IMR-90 (cell line): ENCODE data around the gene GIMAP8. TPM values are rescaled to one million over a fixed set of nuclear protein-coding genes. Genes with fewer than 3 reads are reported as not detected.

Source experiments
- ATAC-seq: fragments of 200-7000 bp; cut with Tn5 transposase; 2 replicates; pipeline ENCODE4 v1.9.1; 2020; ENCODE audit warnings: low read depth, mild to moderate bottlenecking, moderate library complexity
- BruUV-seq: library from RNA; stranded (reverse); fragments of 400-500 nt; replicated peaks from 2 replicates; lab custom pipeline; 2021; lab: Mats Ljungman, UMichigan
- CTCF ChIA-PET: fragments of 300-600 bp; formaldehyde crosslinking; extraction: SDS; loops from one replicate; lab custom pipeline; 2021; ENCODE audit warnings: antibody characterized with exemption; lab: Yijun Ruan, JAX
- POLR2A ChIA-PET: fragments of 300-600 bp; sonication (Branson Sonifier 250); formaldehyde crosslinking; loops from one replicate; lab custom pipeline; 2022; ENCODE audit warnings: antibody characterized with exemption; ENCODE audit not compliant: unreplicated experiment; lab: Charles Lee
- DNase-seq: peaks from one replicate; pipeline ENCODE4 v3.0.0; 2013
- H2AFZ ChIP-seq: replicated peaks from 2 replicates; pipeline ENCODE3; 2013; ENCODE audit warnings: low read length, mild to moderate bottlenecking; ENCODE audit not compliant: poor library complexity
- H2AK5ac ChIP-seq: 2 replicates; pipeline ENCODE4 v1.6.1; 2013; ENCODE audit warnings: low read depth, low read length, inconsistent platforms
- H2AK9ac ChIP-seq: replicated peaks from 2 replicates; pipeline ENCODE3; 2013; ENCODE audit warnings: mild to moderate bottlenecking, low read depth, low read length, moderate library complexity; ENCODE audit not compliant: poor library complexity
- H2BK120ac ChIP-seq: 2 replicates; pipeline ENCODE4 v1.6.1; 2013; ENCODE audit warnings: low read depth, low read length, inconsistent platforms
- H2BK15ac ChIP-seq: 3 replicates; pipeline ENCODE4 v1.6.1; 2013; ENCODE audit warnings: low read depth, low read length, inconsistent platforms
- H2BK20ac ChIP-seq: 2 replicates; pipeline ENCODE4 v1.6.1; 2013; ENCODE audit warnings: low read depth, mild to moderate bottlenecking, inconsistent platforms, low read length, moderate library complexity
- H2BK5ac ChIP-seq: 2 replicates; pipeline ENCODE4 v1.6.1; 2013; ENCODE audit warnings: mild to moderate bottlenecking, low read depth, low read length, inconsistent platforms; ENCODE audit not compliant: poor library complexity, severe bottlenecking
- H3K14ac ChIP-seq: replicated peaks from 2 replicates; pipeline ENCODE4 v1.6.1; 2013; ENCODE audit warnings: low read depth, low read length, inconsistent platforms
- H3K18ac ChIP-seq: 2 replicates; pipeline ENCODE4 v1.6.1; 2013; ENCODE audit warnings: low read depth, low read length, control low read depth
- H3K23ac ChIP-seq: 2 replicates; pipeline ENCODE4 v1.6.1; 2013; ENCODE audit warnings: low read depth, low read length, inconsistent platforms
- H3K27ac ChIP-seq: 2 replicates; pipeline ENCODE4 v1.5.1; 2013; ENCODE audit warnings: mild to moderate bottlenecking, control low read depth, low read length; ENCODE audit not compliant: insufficient read depth
- H3K27me3 ChIP-seq: 2 replicates; pipeline ENCODE4 v1.6.1; 2013; ENCODE audit warnings: low read length; ENCODE audit not compliant: control insufficient read depth, insufficient read depth
- H3K36me3 ChIP-seq: 2 replicates; pipeline ENCODE4 v1.6.1; 2013; ENCODE audit warnings: low read length, mixed read lengths; ENCODE audit not compliant: control insufficient read depth, insufficient read depth
- H3K4ac ChIP-seq: 2 replicates; pipeline ENCODE4 v1.6.1; 2013; ENCODE audit warnings: low read depth, low read length, inconsistent platforms
- H3K4me1 ChIP-seq: 2 replicates; pipeline ENCODE4 v1.6.1; 2013; ENCODE audit warnings: low read length, mixed read lengths; ENCODE audit not compliant: control insufficient read depth, insufficient read depth
- H3K4me2 ChIP-seq: 2 replicates; pipeline ENCODE4 v1.6.1; 2013; ENCODE audit warnings: low read depth, mild to moderate bottlenecking, control low read depth, low read length, moderate library complexity
- H3K4me3 ChIP-seq: 2 replicates; pipeline ENCODE4 v1.5.1; 2013; ENCODE audit warnings: low read depth, mild to moderate bottlenecking, control low read depth, low read length, moderate library complexity; ENCODE audit not compliant: insufficient read depth
- H3K56ac ChIP-seq: 2 replicates; pipeline ENCODE4 v1.6.1; 2013; ENCODE audit warnings: low read length, inconsistent platforms; ENCODE audit not compliant: insufficient read depth; ENCODE audit errors: extremely low read depth
- H3K79me1 ChIP-seq, 2 experiments: 2 replicates each; pipeline ENCODE4 v1.6.1; 2013; ENCODE audit warnings: low read length in 2 of 2, inconsistent platforms in 1 of 2, low read depth in 1 of 2
- H3K9ac ChIP-seq: 2 replicates; pipeline ENCODE4 v1.6.1; 2013; ENCODE audit warnings: low read depth, low read length, control low read depth
- H3K9me1 ChIP-seq: 2 replicates; pipeline ENCODE4 v1.6.1; 2013; ENCODE audit warnings: low read length, inconsistent platforms; ENCODE audit not compliant: insufficient read depth
- H3K9me3 ChIP-seq: 2 replicates; pipeline ENCODE4 v1.6.1; 2013; ENCODE audit warnings: low read length; ENCODE audit not compliant: control insufficient read depth, insufficient read depth
- H4K20me1 ChIP-seq: 2 replicates; pipeline ENCODE4 v1.6.1; 2013; ENCODE audit warnings: low read length, inconsistent platforms; ENCODE audit not compliant: insufficient read depth
- H4K5ac ChIP-seq: 2 replicates; pipeline ENCODE4 v1.6.1; 2013; ENCODE audit warnings: mild to moderate bottlenecking, low read depth, low read length, control low read depth
- H4K8ac ChIP-seq, 2 experiments: 2 replicates each; pipeline ENCODE4 v1.6.1; 2013; ENCODE audit warnings: low read depth in 2 of 2, low read length in 2 of 2, control low read depth in 1 of 2, inconsistent platforms in 1 of 2
- H4K91ac ChIP-seq: 2 replicates; pipeline ENCODE4 v1.6.1; 2013; ENCODE audit warnings: low read depth, low read length, inconsistent platforms; ENCODE audit not compliant: insufficient read depth
- CEBPB ChIP-seq: IDR thresholded peaks from 2 replicates; pipeline ENCODE4 v1.6.1; 2012; ENCODE audit warnings: low read depth, low read length, improper control_type of control experiment
- FOS ChIP-seq: fragments of 150-350 bp; IDR thresholded peaks from 2 replicates; pipeline ENCODE4 v1.6.1; 2016; ENCODE audit warnings: low read depth, low read length
- MAFK ChIP-seq: IDR thresholded peaks from 2 replicates; pipeline ENCODE4 v1.6.1; 2012; ENCODE audit warnings: low read depth, low read length, improper control_type of control experiment
- MAZ ChIP-seq: IDR thresholded peaks from 2 replicates; pipeline ENCODE4 v1.6.1; 2012; ENCODE audit warnings: low read depth, mild to moderate bottlenecking, low read length, improper control_type of control experiment, moderate library complexity, borderline replicate concordance
- NFE2L2 ChIP-seq: fragments of 150-350 bp; IDR thresholded peaks from 2 replicates; pipeline ENCODE4 v1.6.1; 2016; ENCODE audit warnings: low read depth, mild to moderate bottlenecking, low read length
- POLR2A ChIP-seq: IDR thresholded peaks from 2 replicates; pipeline ENCODE4 v1.6.1; 2012; ENCODE audit warnings: mild to moderate bottlenecking, low read depth, low read length
- RAD21 ChIP-seq: IDR thresholded peaks from 2 replicates; pipeline ENCODE4 v1.6.1; 2012; ENCODE audit warnings: low read length, improper control_type of control experiment
- SMC3 ChIP-seq: fragments of 150-350 bp; IDR thresholded peaks from 2 replicates; pipeline ENCODE4 v1.6.1; 2016; ENCODE audit warnings: low read depth, mild to moderate bottlenecking, antibody characterized with exemption, low read length, moderate library complexity
- USF2 ChIP-seq: fragments of 150-350 bp; IDR thresholded peaks from 2 replicates; pipeline ENCODE4 v1.6.1; 2017; ENCODE audit warnings: mild to moderate bottlenecking, antibody characterized with exemption, low read length, low read depth
- WGBS, 2 experiments: methylation state at CpG; one replicate each; pipeline versions ENCODE4 v1.1.5 to v1.1.7; 2013; ENCODE audit warnings: missing lambda C conversion rate in 2 of 2; ENCODE audit not compliant: insufficient read length in 1 of 2; ENCODE audit errors: extremely low coverage in 2 of 2; 5-methylcytosine and 5-hydroxymethylcytosine counted together
- dilution Hi-C: fragments of 300-500 bp; cut with HindIII; formaldehyde crosslinking; loops from one replicate; pipeline ENCODE4 v1.14.3; 2018; ENCODE audit warnings: low sequenced_read_pairs; ENCODE audit not compliant: unreplicated experiment
- in situ Hi-C: fragments of 300-500 bp; cut with MboI; formaldehyde crosslinking; loops from 3 replicates; pipeline ENCODE4 v1.14.3; 2019; ENCODE audit warnings: low sequenced_read_pairs, inconsistent platforms, mixed read lengths
- intact Hi-C: fragments of 100-400 bp; cut with micrococcal nuclease; formaldehyde crosslinking; loops from 2 replicates; pipeline ENCODE4 v1.10.0; 2022
- polyA plus RNA-seq, 3 experiments: library from polyadenylated mRNA; depleted of rRNA; stranded (reverse); fragments of >200 nt; gene quantifications; 2 replicates each; pipeline ENCODE4 v1.2.3, GENCODE V29; 2012; ENCODE audit warnings: low replicate concordance in 1 of 3
- total RNA-seq: library from RNA; depleted of rRNA; stranded (reverse); fragments of >200 nt; gene quantifications from 2 replicates; pipeline ENCODE4 v1.2.3, GENCODE V29; 2012
- TF ChIP-seq, protein P1 (sequence below): fragments of 150-350 bp; IDR thresholded peaks from 2 replicates; pipeline ENCODE4 v1.6.1; 2016; ENCODE audit warnings: low read depth, mild to moderate bottlenecking, low read length, moderate library complexity, borderline replicate concordance

Gene GIMAP8
- total and polyA plus RNA-seq, 2 of the 4 experiments (the other 2 are of a cell fraction): not detected

DNA sequence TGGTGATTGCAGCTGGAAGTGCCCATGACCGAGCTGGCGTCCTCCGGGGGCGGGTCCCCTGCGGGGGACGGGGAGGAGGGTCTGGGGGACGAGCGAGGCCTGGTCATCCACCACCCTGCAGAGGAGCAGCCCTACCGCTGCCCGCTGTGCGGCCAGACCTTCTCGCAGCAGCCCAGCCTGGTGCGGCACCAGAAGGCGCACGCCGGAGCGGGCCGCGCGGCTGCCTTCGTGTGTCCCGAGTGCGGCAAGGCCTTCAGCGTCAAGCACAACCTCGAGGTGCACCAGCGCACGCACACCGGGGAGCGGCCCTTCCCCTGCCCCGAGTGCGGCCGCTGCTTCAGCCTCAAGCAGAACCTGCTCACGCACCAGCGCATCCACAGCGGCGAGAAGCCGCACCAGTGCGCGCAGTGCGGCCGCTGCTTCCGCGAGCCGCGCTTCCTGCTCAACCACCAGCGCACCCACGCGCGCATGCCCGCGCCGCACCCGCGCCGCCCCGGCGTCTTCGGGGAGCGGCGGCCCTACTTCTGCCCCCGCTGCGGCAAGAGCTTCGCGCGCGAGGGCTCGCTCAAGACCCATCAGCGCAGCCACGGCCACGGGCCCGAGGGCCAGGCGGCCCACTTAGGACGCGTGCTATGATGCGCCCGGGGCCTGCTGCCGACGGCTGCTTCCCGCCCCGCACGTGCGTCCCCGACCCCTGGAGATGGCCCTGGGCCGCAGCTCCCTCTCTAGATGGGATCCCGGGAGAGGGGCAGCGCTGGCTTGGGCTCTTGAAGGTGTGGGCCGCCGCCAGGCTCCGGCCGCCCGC, 42.6 kb upstream of the GIMAP8 start (continued):
- TF ChIP-seq CEBPB (no peak), MAFK (no peak)

GRCh38 chr7:150408393-150409299, 41.8 kb upstream of the GIMAP8 start:
- Histone ChIP-seq H3K23ac (no peak overlapping the region), H3K4me3 (no peak overlapping the region), H2BK15ac (no peak overlapping the region), H2AK9ac (no peak overlapping the region), H3K9me1 (peaks cover 20% of the 10 kb centered on the region), H4K8ac (no peak overlapping the region), H4K91ac (no peak overlapping the region), H3K9me3 (no peaks in the 10 kb centered on the region), H4K20me1 (no peaks in the 10 kb centered on the region; the same call in 1 of the 2 replicates), H3K27me3 (no peaks in the 10 kb centered on the region), H3K18ac (no peak overlapping the region), H3K9ac (no peak overlapping the region), H3K36me3 (no peaks in the 10 kb centered on the region; the same call in 1 of the 2 replicates), H3K14ac (no peak overlapping the region), H3K4ac (no peak overlapping the region), H3K4me2 (no peak overlapping the region), H2BK20ac (no peak overlapping the region), H3K56ac (no peak overlapping the region), H2BK5ac (no peak overlapping the region), H2BK120ac (no peak overlapping the region), H3K79me1 (peaks cover 0 to 24% of the 10 kb centered on the region in 2 experiments; a peak in 3 of 4 replicates), H2AK5ac (no peak overlapping the region), H3K27ac (no peak overlapping the region), H2AFZ (no peak overlapping the region), H3K4me1 (peaks cover 20% of the 10 kb centered on the region), H4K5ac (no peak overlapping the region)
- ChIA-PET CTCF (interaction anchor here (0.6 kb wide), 1 partner anchor 50 kb away, joined by 6 read pairs; no protein-coding TSS in a partner anchor), POLR2A (no interaction called here)
- 96% methylated on average over 6 of the region's 22 CpGs; no CpG with 5 or more reads in 1 of the 2 experiments for WGBS, 2 experiments
- no TSS peak for BruUV-seq
- in situ Hi-C loops (loop anchor here (25.0 kb wide), 2 partner anchors 546 to 579 kb away; partner anchors contain the start of genes ATP6V0E2, KCNH2 and NOS3), intact Hi-C loops (no loop called here), dilution Hi-C loops (no loop called here)
- no peak for DNase-seq
- TF ChIP-seq, protein P1, sequence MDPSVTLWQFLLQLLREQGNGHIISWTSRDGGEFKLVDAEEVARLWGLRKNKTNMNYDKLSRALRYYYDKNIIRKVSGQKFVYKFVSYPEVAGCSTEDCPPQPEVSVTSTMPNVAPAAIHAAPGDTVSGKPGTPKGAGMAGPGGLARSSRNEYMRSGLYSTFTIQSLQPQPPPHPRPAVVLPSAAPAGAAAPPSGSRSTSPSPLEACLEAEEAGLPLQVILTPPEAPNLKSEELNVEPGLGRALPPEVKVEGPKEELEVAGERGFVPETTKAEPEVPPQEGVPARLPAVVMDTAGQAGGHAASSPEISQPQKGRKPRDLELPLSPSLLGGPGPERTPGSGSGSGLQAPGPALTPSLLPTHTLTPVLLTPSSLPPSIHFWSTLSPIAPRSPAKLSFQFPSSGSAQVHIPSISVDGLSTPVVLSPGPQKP: no peak
- TF ChIP-seq USF2: no peak
- no peak for TF ChIP-seq MAFK
- TF ChIP-seq FOS: no peak
- TF ChIP-seq POLR2A: no peak
- TF ChIP-seq MAZ: no peak
- no peak for TF ChIP-seq SMC3
- TF ChIP-seq RAD21: no peak
- no peak for TF ChIP-seq NFE2L2
- ATAC-seq: no peak
